SH-SY5Y (cell line): ENCODE data around the gene ERP27.

ENCODE experiments used
- GATA2 ChIP-seq: IDR thresholded peaks from 2 replicates; pipeline ENCODE4 v1.6.1; 2011; ENCODE audit warnings: mild to moderate bottlenecking, low read depth, low read length
- GATA3 ChIP-seq: IDR thresholded peaks from 2 replicates; pipeline ENCODE4 v1.6.1; 2011; ENCODE audit warnings: low read depth, mild to moderate bottlenecking, low read length, moderate library complexity

Gene ERP27

GRCh38 chr12:14880890-14881453, 57.4 kb downstream of the ERP27 start:
- TF ChIP-seq GATA3 (no peak), GATA2 (no peak)

DNA sequence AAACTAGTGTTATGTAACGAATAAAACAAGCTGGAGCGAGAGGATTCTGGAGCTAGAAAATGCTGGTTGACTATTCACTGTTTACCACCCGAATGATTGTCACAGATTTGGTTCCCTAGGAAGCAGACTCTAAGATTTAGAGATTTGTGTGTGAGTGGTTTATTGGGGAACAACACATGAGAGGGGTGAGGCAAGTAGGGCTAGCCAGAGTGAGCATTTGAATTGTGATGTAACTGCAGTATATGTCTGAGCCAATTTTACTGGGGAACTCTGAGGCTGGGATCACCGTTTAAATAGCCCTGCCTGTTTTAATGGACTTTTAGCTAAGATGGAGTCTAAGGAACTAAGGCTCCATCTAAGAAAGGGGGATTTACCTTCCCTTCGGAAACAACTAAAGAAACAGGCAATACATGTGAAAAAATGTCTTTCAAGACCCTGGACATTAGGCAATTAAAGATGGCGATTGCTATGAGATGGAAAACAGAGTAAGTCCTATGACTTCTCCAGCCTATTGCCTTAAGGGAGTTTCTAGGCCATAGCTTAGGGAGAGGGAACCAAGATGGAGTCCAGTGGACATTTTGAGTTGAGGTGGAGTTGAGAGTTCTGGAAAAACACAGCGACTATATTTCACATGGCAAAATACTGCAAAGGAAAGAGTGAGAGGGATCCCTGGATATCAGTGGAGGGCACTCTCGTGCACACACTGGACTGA, 59.0 kb downstream of the ERP27 start:
- TF ChIP-seq GATA2 (no peak), GATA3 (no peak)

DNA sequence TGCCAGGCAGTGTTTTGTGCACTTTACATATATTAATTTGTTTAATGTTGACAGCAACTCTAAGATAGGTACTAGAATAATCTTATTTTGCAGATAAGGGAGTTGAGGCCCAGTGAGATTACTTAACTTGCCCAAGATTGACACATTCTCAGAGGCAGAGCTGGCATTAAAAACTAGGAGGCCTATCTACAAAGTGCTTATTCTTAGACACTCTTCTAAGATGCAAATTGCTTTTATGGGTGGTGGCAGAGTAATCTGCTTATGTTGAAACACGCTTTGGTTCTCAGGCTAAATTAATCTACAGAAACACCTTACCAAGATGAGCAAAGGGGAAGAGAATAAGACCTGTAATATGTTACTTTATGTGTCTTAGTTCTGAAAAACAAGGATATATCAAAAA, 59.8 kb downstream of the ERP27 start:
- no peak for TF ChIP-seq GATA3
- no peak for TF ChIP-seq GATA2

- TF ChIP-seq GATA2 (no peak), GATA3 (no peak)
Observed at GRCh38 chr12:14876833-14877232, 61.5 kb downstream of the ERP27 start.

- no peak for TF ChIP-seq GATA3
- TF ChIP-seq GATA2, result no peak
Observed at GRCh38 chr12:14874882-14875281, 63.5 kb downstream of the ERP27 start.

GRCh38 chr12:14873440-14874185, 64.7 kb downstream of the ERP27 start:
- no peak for TF ChIP-seq GATA3
- TF ChIP-seq GATA2, result no peak

DNA sequence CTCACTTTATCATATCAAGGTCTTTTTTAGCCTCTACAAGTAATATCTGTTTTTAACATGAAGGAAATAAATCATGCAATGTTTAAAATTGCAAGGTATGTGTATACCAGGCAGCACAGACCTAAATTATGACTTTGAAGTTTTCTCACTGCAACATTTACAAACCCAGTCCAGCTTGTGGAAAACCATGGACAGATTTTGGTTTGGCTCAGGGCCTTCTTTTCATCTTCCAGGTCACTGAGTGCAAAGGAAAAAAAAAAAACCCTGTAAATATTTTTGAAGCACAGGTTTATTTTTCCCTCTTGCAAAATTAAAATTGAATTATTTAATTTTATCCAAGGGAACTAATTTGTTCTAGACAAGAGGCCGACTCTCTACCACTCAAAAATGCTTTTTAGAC, 66.5 kb downstream of the ERP27 start:
- TF ChIP-seq GATA3 (no peak), GATA2 (no peak)

DNA sequence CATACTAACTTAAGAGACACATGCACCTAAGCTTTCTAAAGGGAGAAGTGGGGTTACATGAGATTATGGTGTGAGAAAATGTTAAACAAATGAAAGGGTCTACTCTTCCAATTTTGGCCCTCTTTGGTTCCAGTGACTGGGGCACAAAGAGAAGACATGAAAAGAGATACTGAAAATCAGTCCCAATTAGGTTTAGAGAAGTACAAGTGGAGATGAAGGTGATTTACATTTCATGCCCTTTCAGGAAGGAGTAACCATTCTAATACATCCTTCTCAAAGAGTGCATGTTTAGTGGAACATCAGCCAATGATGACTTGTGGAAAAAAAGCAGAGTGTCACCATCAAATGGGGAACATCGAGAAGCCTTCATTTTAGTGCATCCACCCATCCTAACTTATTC, 67.1 kb downstream of the ERP27 start:
- TF ChIP-seq GATA3, result no peak
- no peak for TF ChIP-seq GATA2

DNA sequence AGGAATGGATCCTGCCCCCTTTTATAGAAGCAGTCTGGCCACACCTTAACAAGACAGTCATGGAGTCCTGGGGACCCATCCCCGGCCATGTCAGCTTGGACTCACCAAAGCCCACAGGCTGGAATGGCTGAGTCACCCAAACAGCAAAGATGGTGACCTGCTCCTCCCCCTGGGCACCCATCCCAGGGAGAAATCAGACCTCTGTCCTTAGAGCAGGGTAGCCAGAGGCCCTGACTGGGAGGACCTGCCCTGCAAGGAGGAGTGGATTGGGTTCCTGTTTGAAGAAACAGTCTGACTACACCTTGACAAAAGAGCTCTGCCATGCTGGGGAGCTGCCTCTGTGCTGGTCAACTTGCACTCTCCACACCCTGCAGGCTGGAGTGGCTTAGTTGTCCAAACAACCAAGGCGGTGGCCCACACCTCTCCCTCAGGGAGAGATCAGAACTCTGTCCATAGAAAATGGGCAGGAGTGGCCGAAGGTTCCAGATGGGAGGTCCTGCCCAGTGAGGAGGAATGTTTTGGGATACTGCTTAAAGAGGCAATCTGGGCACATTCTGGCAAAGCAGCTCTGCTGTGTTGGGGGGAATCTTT, 69.3 kb downstream of the ERP27 start:
- TF ChIP-seq GATA3 (no peak), GATA2 (no peak)
